ENCODE measurements around the gene HSF2BP. TPM values are rescaled to one million over a fixed set of nuclear protein-coding genes. Genes with fewer than 3 reads are reported as not detected.
"Not testable (repeated sequence)": the region's sequence is repeated elsewhere in the genome, so short reads cannot be mapped to it uniquely, and the experiment has no call there.

Gene HSF2BP
- total RNA-seq, 1 donor from 2014 or later, result 1.0 TPM

GRCh38 chr21:43516295-43516847, 142.9 kb downstream of the HSF2BP start:
- not testable (repeated sequence) for H3K27ac Mint-ChIP-seq (ENCODE audit: unreplicated experiment); DNase-seq; H3K36me3 Mint-ChIP-seq (ENCODE audit: unreplicated experiment); H3K4me3 Mint-ChIP-seq (ENCODE audit: unreplicated experiment); H3K27me3 Mint-ChIP-seq (ENCODE audit: unreplicated experiment); H3K9me3 Mint-ChIP-seq (ENCODE audit: unreplicated experiment); H3K4me1 Mint-ChIP-seq (ENCODE audit: low read depth, unreplicated experiment)

DNA sequence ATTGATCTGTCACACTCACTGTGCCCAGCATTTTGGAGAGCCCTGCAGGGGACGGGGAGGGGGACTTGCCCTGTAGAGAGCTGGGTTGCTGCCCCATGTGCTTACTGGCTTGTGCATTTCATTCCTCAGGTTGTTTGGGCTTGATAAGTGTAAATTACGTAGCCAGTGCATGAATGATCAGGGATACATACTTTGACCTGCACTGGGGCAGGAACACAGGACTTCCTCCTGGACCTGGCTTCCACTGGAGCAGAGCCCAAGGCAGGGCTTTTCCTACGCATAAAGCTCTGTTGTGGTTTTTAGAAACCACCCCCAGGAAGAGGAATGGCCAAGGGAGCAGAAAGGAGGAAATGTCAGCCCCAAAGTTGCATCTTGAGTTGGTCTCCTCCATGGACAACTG, 144.5 kb downstream of the HSF2BP start:
- not testable (repeated sequence) for H3K9me3 Mint-ChIP-seq (ENCODE audit: unreplicated experiment); DNase-seq; H3K27me3 Mint-ChIP-seq (ENCODE audit: unreplicated experiment); H3K4me3 Mint-ChIP-seq (ENCODE audit: unreplicated experiment); H3K27ac Mint-ChIP-seq (ENCODE audit: unreplicated experiment); H3K36me3 Mint-ChIP-seq (ENCODE audit: unreplicated experiment); H3K4me1 Mint-ChIP-seq (ENCODE audit: low read depth, unreplicated experiment)

- not testable (repeated sequence) for H3K9me3 Mint-ChIP-seq (ENCODE audit: unreplicated experiment); H3K36me3 Mint-ChIP-seq (ENCODE audit: unreplicated experiment); H3K27ac Mint-ChIP-seq (ENCODE audit: unreplicated experiment); DNase-seq; H3K4me3 Mint-ChIP-seq (ENCODE audit: unreplicated experiment); H3K27me3 Mint-ChIP-seq (ENCODE audit: unreplicated experiment); H3K4me1 Mint-ChIP-seq (ENCODE audit: low read depth, unreplicated experiment)
Observed at GRCh38 chr21:43513023-43513422, 146.3 kb downstream of the HSF2BP start.

- H3K9me3 Mint-ChIP-seq (ENCODE audit: unreplicated experiment); H3K4me1 Mint-ChIP-seq (ENCODE audit: low read depth, unreplicated experiment); DNase-seq; H3K4me3 Mint-ChIP-seq (ENCODE audit: unreplicated experiment); H3K36me3 Mint-ChIP-seq (ENCODE audit: unreplicated experiment); H3K27me3 Mint-ChIP-seq (ENCODE audit: unreplicated experiment); H3K27ac Mint-ChIP-seq (ENCODE audit: unreplicated experiment): not testable (repeated sequence)
Observed at GRCh38 chr21:43511209-43511608, 148.1 kb downstream of the HSF2BP start.

GRCh38 chr21:43510669-43511068, 148.6 kb downstream of the HSF2BP start:
- H3K27me3 Mint-ChIP-seq (ENCODE audit: unreplicated experiment), result not testable (repeated sequence)

DNA sequence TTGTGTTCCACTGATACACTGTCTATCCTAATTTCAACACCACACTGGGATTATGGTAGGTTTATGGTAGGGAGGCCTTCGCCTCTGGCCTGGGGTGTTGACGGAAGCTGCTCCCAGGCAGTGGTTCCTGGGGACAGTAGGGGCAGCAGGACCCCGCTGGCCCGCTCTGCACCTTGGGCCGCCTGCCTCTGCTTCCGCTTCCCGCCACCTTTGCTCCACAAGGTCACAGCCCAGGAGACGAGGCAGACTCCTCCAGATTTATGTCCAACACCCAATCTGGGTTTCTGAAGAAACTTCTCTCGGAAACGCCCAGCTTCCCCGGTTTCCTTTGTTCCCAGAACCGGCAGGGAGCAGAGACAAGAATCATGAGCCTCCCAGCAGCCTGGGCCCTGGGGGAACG, 155.4 kb downstream of the HSF2BP start:
- not testable (repeated sequence) for H3K9me3 Mint-ChIP-seq (ENCODE audit: unreplicated experiment)

More at GRCh38 chr21:43510669-43511068, 148.6 kb downstream of the HSF2BP start:
- H3K9me3 Mint-ChIP-seq (ENCODE audit: unreplicated experiment); H3K27ac Mint-ChIP-seq (ENCODE audit: unreplicated experiment); H3K4me3 Mint-ChIP-seq (ENCODE audit: unreplicated experiment); DNase-seq; H3K36me3 Mint-ChIP-seq (ENCODE audit: unreplicated experiment); H3K4me1 Mint-ChIP-seq (ENCODE audit: low read depth, unreplicated experiment): not testable (repeated sequence)

DNA sequence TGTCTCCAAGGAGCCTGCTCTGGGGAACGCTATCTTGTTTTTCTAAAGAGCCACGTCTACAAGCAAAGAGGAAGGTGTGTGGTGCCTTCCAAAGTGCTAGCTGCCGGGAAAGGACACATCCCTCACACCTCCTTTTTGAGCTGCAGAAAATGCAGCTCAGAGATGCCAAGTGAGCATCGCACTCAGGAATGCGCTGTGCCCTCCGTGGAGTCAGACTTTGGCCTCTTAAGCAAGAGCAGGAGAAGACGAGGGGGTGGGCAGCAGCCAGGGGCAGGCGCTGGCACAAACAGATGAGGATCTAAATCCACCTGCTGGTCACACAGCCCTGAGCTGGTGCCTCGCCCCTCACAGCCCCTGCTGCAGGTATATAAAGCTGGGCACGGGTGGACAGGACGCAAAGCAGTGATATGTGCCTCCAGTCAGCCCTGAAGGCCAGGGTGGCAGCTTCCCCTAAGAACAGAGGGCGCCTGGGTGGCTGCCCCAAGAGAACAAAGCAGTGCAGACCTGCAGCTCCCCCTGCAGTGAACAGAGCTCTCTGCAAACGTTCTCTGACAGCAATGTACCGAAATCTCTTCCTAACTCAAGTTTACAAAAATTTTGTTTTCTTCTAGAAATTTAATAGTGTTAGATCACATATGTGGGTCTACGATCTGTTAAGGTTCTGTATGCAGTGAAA, 156.1 kb downstream of the HSF2BP start:
- not testable (repeated sequence) for H3K4me1 Mint-ChIP-seq (ENCODE audit: low read depth, unreplicated experiment); H3K27ac Mint-ChIP-seq (ENCODE audit: unreplicated experiment); H3K9me3 Mint-ChIP-seq (ENCODE audit: unreplicated experiment); H3K36me3 Mint-ChIP-seq (ENCODE audit: unreplicated experiment); H3K27me3 Mint-ChIP-seq (ENCODE audit: unreplicated experiment); H3K4me3 Mint-ChIP-seq (ENCODE audit: unreplicated experiment); DNase-seq

More for the DNA sequence above, 155.4 kb downstream of the HSF2BP start:
- H3K27me3 Mint-ChIP-seq (ENCODE audit: unreplicated experiment); H3K4me1 Mint-ChIP-seq (ENCODE audit: low read depth, unreplicated experiment); H3K27ac Mint-ChIP-seq (ENCODE audit: unreplicated experiment); H3K36me3 Mint-ChIP-seq (ENCODE audit: unreplicated experiment); DNase-seq; H3K4me3 Mint-ChIP-seq (ENCODE audit: unreplicated experiment): not testable (repeated sequence)

DNA sequence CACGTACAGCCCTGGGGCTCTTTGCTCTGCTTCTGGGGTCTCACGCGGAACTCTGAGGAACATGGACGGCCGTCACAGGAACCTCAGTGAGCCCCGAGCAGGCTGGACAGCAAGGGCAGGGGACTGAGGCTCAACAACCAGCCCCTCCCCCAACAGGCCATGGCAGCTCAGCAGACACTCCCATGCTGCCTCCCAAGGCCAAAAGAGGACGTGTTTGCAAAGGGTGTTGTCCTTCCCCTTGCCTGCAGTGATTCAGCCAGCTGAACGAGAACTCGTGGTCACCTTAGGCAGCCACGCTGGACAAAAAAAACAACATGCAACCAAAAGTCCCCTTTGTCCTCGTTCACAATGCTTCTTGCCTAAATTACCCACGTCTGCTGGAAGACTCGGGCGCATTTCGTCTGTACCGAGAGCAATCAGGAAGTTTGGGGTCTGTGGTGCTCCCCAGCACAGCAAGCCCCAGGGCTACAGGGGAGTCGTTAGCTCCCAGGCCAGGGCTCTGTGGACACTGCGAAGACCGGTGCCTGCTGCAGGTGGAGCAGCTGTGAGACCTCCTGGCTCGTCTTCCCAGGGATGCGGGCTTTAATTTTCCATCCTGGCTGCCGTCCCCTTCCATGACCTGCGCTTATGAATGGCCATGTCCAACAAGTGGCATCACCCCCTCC, 156.7 kb downstream of the HSF2BP start:
- not testable (repeated sequence) for H3K27me3 Mint-ChIP-seq (ENCODE audit: unreplicated experiment); H3K4me3 Mint-ChIP-seq (ENCODE audit: unreplicated experiment); H3K4me1 Mint-ChIP-seq (ENCODE audit: low read depth, unreplicated experiment); DNase-seq; H3K27ac Mint-ChIP-seq (ENCODE audit: unreplicated experiment); H3K9me3 Mint-ChIP-seq (ENCODE audit: unreplicated experiment); H3K36me3 Mint-ChIP-seq (ENCODE audit: unreplicated experiment)

DNA sequence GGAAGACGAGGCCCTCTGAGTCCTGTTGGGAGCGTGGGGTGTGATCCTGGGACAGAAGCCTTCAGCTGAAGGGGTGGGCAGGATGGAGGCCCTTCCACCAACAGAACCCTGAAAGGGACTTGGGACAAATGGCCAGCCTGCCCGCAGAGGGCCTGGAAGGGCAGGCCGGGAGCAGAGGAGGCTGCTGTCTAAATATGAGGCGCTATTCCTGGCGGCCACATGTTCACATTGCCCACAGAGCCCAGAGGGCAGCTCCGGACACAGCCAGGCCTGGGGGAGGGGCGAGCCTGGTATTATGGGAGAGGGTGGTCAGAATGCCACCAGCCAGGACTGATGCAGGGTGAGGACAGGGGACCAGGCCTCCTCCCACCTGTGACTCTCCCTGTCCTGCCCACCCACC, 160.4 kb downstream of the HSF2BP start:
- not testable (repeated sequence) for H3K27me3 Mint-ChIP-seq (ENCODE audit: unreplicated experiment); H3K27ac Mint-ChIP-seq (ENCODE audit: unreplicated experiment); H3K9me3 Mint-ChIP-seq (ENCODE audit: unreplicated experiment); DNase-seq; H3K4me1 Mint-ChIP-seq (ENCODE audit: low read depth, unreplicated experiment); H3K4me3 Mint-ChIP-seq (ENCODE audit: unreplicated experiment); H3K36me3 Mint-ChIP-seq (ENCODE audit: unreplicated experiment)

DNA sequence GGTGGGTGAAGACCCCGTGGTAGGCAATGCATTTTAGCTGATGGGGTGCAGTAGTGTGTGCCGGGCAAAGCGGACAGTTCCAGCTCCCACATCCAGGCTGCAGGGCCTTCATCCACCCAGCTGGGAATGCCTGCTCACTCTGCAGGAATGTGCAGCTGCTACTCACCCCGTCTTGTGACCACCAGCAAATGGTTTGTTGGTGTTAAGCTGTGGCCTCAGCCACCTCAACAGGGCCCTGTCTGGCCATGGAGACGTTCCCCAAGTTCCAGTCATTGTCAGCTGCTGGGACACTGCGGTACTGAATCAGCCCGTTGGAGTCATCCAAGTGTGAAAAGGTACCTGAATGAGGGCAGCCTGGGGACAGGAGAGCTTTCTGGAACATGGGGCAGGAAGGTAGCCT, 161.2 kb downstream of the HSF2BP start:
- not testable (repeated sequence) for H3K36me3 Mint-ChIP-seq (ENCODE audit: unreplicated experiment); H3K9me3 Mint-ChIP-seq (ENCODE audit: unreplicated experiment); H3K4me3 Mint-ChIP-seq (ENCODE audit: unreplicated experiment); H3K27ac Mint-ChIP-seq (ENCODE audit: unreplicated experiment); DNase-seq; H3K27me3 Mint-ChIP-seq (ENCODE audit: unreplicated experiment); H3K4me1 Mint-ChIP-seq (ENCODE audit: low read depth, unreplicated experiment)

- H3K4me1 Mint-ChIP-seq (ENCODE audit: low read depth, unreplicated experiment); H3K9me3 Mint-ChIP-seq (ENCODE audit: unreplicated experiment); DNase-seq; H3K36me3 Mint-ChIP-seq (ENCODE audit: unreplicated experiment); H3K27me3 Mint-ChIP-seq (ENCODE audit: unreplicated experiment); H3K27ac Mint-ChIP-seq (ENCODE audit: unreplicated experiment); H3K4me3 Mint-ChIP-seq (ENCODE audit: unreplicated experiment): not testable (repeated sequence)
Observed at GRCh38 chr21:43494279-43495012, 164.8 kb downstream of the HSF2BP start.

- H3K4me1 Mint-ChIP-seq (ENCODE audit: low read depth, unreplicated experiment); H3K27me3 Mint-ChIP-seq (ENCODE audit: unreplicated experiment); H3K36me3 Mint-ChIP-seq (ENCODE audit: unreplicated experiment); H3K27ac Mint-ChIP-seq (ENCODE audit: unreplicated experiment); H3K4me3 Mint-ChIP-seq (ENCODE audit: unreplicated experiment); H3K9me3 Mint-ChIP-seq (ENCODE audit: unreplicated experiment); DNase-seq: not testable (repeated sequence)
Observed at GRCh38 chr21:43493471-43493870, 165.8 kb downstream of the HSF2BP start.
